Measurements from ENCODE around the gene ITK.

- TF ChIP-seq POLR2AphosphoS5 (IDR thresholded peaks at IDR 0.05) (no peak), CTCF (IDR thresholded peaks at IDR 0.05 in 8 of 11, conservative IDR thresholded peaks at IDR 0.05 in 3 of 11) (no peak), POLR2A (IDR thresholded peaks at IDR 0.05) (no peak)
Measured at GRCh38 chr5:157290156-157290980, 109.7 kb downstream of the ITK start.

All from spleen (tissue), 7 donors.